HG03064 (cell line): ENCODE results near the gene UBAC1.

ENCODE experiments used
- ATAC-seq: cut with Tn5 transposase; IDR thresholded peaks from one replicate; pipeline ENCODE4 v1.9.1; 2021; ENCODE audit warnings: low read depth; ENCODE audit not compliant: unreplicated experiment

UBAC1 gene

GRCh38 chr9:135961277-135961715 is at the start of gene UBAC1:
TSS of gene UBAC1 (minus strand) at chr9:135961373. CDS start at chr9:135961162, 211 bp downstream.
- ATAC-seq = peak; percentile 80

GRCh38 chr9:136010615-136011361 is 49.6 kb upstream of the UBAC1 start:
- ATAC-seq = no peak

GRCh38 chr9:136010176-136010575 is 49.0 kb upstream of the UBAC1 start:
- no peak for ATAC-seq

GRCh38 chr9:136009516-136009915 is 48.3 kb upstream of the UBAC1 start:
- no peak for ATAC-seq

GRCh38 chr9:136008693-136008997 is 47.5 kb upstream of the UBAC1 start:
- ATAC-seq = no peak

GRCh38 chr9:136007934-136008692 is 46.9 kb upstream of the UBAC1 start:
- ATAC-seq = no peak

GRCh38 chr9:136007276-136007933 is 46.2 kb upstream of the UBAC1 start:
- no peak for ATAC-seq

- ATAC-seq = no peak
Observed at GRCh38 chr9:136006169-136006568, 45.0 kb upstream of the UBAC1 start.

GRCh38 chr9:136004712-136005111 is 43.5 kb upstream of the UBAC1 start:
- ATAC-seq = no peak

- no peak for ATAC-seq
Observed at GRCh38 chr9:136004219-136004618, 43.0 kb upstream of the UBAC1 start.

- no peak for ATAC-seq
Observed at GRCh38 chr9:136003411-136004218, 42.4 kb upstream of the UBAC1 start.

- no peak for ATAC-seq
Observed at GRCh38 chr9:136002881-136003280, 41.7 kb upstream of the UBAC1 start.

- ATAC-seq = no peak
Observed at GRCh38 chr9:136002215-136002614, 41.0 kb upstream of the UBAC1 start.

GRCh38 chr9:136001231-136001630 is 40.1 kb upstream of the UBAC1 start:
- ATAC-seq = no peak

- ATAC-seq = no peak
Observed at GRCh38 chr9:135998410-135999071, 37.4 kb upstream of the UBAC1 start.

- ATAC-seq = no peak
Observed at GRCh38 chr9:135998016-135998380, 36.8 kb upstream of the UBAC1 start.

- ATAC-seq = no peak
Observed at GRCh38 chr9:135997090-135998015, 36.2 kb upstream of the UBAC1 start.

GRCh38 chr9:135995816-135996215 is 34.6 kb upstream of the UBAC1 start:
- no peak for ATAC-seq

- no peak for ATAC-seq
Observed at GRCh38 chr9:135994501-135995192, 33.5 kb upstream of the UBAC1 start.
